NOMO-1 treated with dmso at 0.1 percent for 144 hours (cell line): Measurements from ENCODE around the gene PRDX6.
"Not testable (repeated sequence)": the region's sequence is repeated elsewhere in the genome, so short reads cannot be mapped to it uniquely, and the experiment has no call there.

Experiments used
- DNase-seq: peaks from one replicate; lab custom pipeline; 2025; ENCODE audit not compliant: unreplicated experiment; lab: John Stamatoyannopoulos, UW

Gene PRDX6

GRCh38 chr1:173477286-173478093, at the start of gene PRDX6:
Gene PRDX6 (plus strand): TSS chr1:173477335. CDS start chr1:173477398, 63 bp downstream.
- peak; percentile 81 for DNase-seq

- DNase-seq = peak; percentile 59
Observed at GRCh38 chr1:173429471-173430402, 47.4 kb upstream of the PRDX6 start.

GRCh38 chr1:173430677-173431303, 46.3 kb upstream of the PRDX6 start:
- no peak for DNase-seq

- peak; percentile 68 for DNase-seq
Observed at GRCh38 chr1:173431304-173432045, 45.7 kb upstream of the PRDX6 start.

- no peak for DNase-seq
Observed at GRCh38 chr1:173432331-173432730, 44.8 kb upstream of the PRDX6 start.

- no peak for DNase-seq
Observed at GRCh38 chr1:173433751-173434326, 43.3 kb upstream of the PRDX6 start.

GRCh38 chr1:173436841-173437428, 40.2 kb upstream of the PRDX6 start:
- DNase-seq = no peak

- no peak for DNase-seq
Observed at GRCh38 chr1:173438675-173439074, 38.5 kb upstream of the PRDX6 start.

- no peak for DNase-seq
Observed at GRCh38 chr1:173440430-173440829, 36.7 kb upstream of the PRDX6 start.

GRCh38 chr1:173444757-173445156, 32.4 kb upstream of the PRDX6 start:
- DNase-seq = no peak

GRCh38 chr1:173445164-173445563, 32.0 kb upstream of the PRDX6 start:
- no peak for DNase-seq

- DNase-seq = no peak
Observed at GRCh38 chr1:173445656-173446055, 31.5 kb upstream of the PRDX6 start.

GRCh38 chr1:173447224-173447623, 29.9 kb upstream of the PRDX6 start:
- no peak for DNase-seq

- no peak for DNase-seq
Observed at GRCh38 chr1:173448945-173449344, 28.2 kb upstream of the PRDX6 start.

- DNase-seq = no peak
Observed at GRCh38 chr1:173451981-173452380, 25.2 kb upstream of the PRDX6 start.

- DNase-seq = no peak
Observed at GRCh38 chr1:173453982-173454381, 23.2 kb upstream of the PRDX6 start.

GRCh38 chr1:173454966-173455524, 22.1 kb upstream of the PRDX6 start:
- no peak for DNase-seq

- DNase-seq = no peak
Observed at GRCh38 chr1:173459885-173460284, 17.2 kb upstream of the PRDX6 start.

- DNase-seq = not testable (repeated sequence)
Observed at GRCh38 chr1:173462666-173463065, 14.5 kb upstream of the PRDX6 start.

- DNase-seq = not testable (repeated sequence)
Observed at GRCh38 chr1:173464185-173464584, 12.9 kb upstream of the PRDX6 start.
